ENCODE data around the gene PCDHGA6. TPM values are rescaled to one million over a fixed set of nuclear protein-coding genes. Genes with fewer than 3 reads are reported as not detected.
"Not testable (repeated sequence)": the region's sequence is repeated elsewhere in the genome, so short reads cannot be mapped to it uniquely, and the experiment has no call there.

PCDHGA6 gene
- total RNA-seq, 2 donors from 2014 or later = 0.16 to 0.29 TPM

GRCh38 chr5:141366016-141366896 is 7.4 kb upstream of the PCDHGA6 start:
- H3K4me1 Mint-ChIP-seq (ENCODE audit: low read depth) = peaks cover 15% of the 10 kb centered on the region
- DNase-seq (no peak), ATAC-seq (replicated peaks in 1 of 2) (no peak)
- peaks cover 25 to 37% of the 10 kb centered on the region in 2 donors for H3K36me3 Mint-ChIP-seq (ENCODE audit: insufficient read depth in 2 of 2)
- H3K4me3 Mint-ChIP-seq = no peak overlapping the region
- peaks cover 9 to 12% of the 10 kb centered on the region in 2 donors for H3K9me3 Mint-ChIP-seq
- H3K27ac Mint-ChIP-seq = no peak overlapping the region
- H3K27me3 Mint-ChIP-seq (ENCODE audit: low read depth) = peaks cover 89% of the 10 kb centered on the region

- Mint-ChIP-seq H3K36me3 (ENCODE audit: insufficient read depth in 2 of 2) (peaks cover 15 to 33% of the 10 kb centered on the region in 2 donors), H3K4me3 (peak within 1 kb of the TSS; percentile 83 to 92), H3K27ac (peak within 1 kb of the TSS; percentile 5), H3K9me3 (peaks cover 2 to 13% of the 10 kb centered on the region in 2 donors), H3K4me1 (ENCODE audit: low read depth) (peaks cover 13% of the 10 kb centered on the region), H3K27me3 (ENCODE audit: low read depth) (peaks cover 90% of the 10 kb centered on the region)
- ATAC-seq (replicated peaks in 1 of 2) (peak; percentile 63 to 81), DNase-seq (peak; percentile 41 to 46)
Measured at GRCh38 chr5:141369994-141370848, 3.5 kb upstream of the PCDHGA6 start, which contains the start of gene PCDHGB3. Gene PCDHGB3, plus strand, starts transcription at chr5:141370242. Its CDS starts 153 bp downstream, at chr5:141370395.

GRCh38 chr5:141371572-141372475 is 1.9 kb upstream of the PCDHGA6 start:
- peaks cover 7 to 10% of the 10 kb centered on the region in 2 donors for H3K9me3 Mint-ChIP-seq
- peaks cover 80% of the 10 kb centered on the region for H3K27me3 Mint-ChIP-seq (ENCODE audit: low read depth)
- ATAC-seq (replicated peaks in 1 of 2) = no peak
- no peak overlapping the region for H3K4me3 Mint-ChIP-seq
- H3K27ac Mint-ChIP-seq = no peak overlapping the region
- peaks cover 13 to 32% of the 10 kb centered on the region in 2 donors for H3K36me3 Mint-ChIP-seq (ENCODE audit: insufficient read depth in 2 of 2)
- peaks cover 12% of the 10 kb centered on the region for H3K4me1 Mint-ChIP-seq (ENCODE audit: low read depth)
- no peak for DNase-seq

- H3K4me1 Mint-ChIP-seq (ENCODE audit: low read depth) = peaks cover 9% of the 10 kb centered on the region
- no peak overlapping the region for H3K4me3 Mint-ChIP-seq
- DNase-seq (no peak), ATAC-seq (replicated peaks in 1 of 2) (no peak)
- H3K9me3 Mint-ChIP-seq = peaks cover 7 to 11% of the 10 kb centered on the region in 2 donors
- peaks cover 74% of the 10 kb centered on the region for H3K27me3 Mint-ChIP-seq (ENCODE audit: low read depth)
- peaks cover 13 to 29% of the 10 kb centered on the region in 2 donors for H3K36me3 Mint-ChIP-seq (ENCODE audit: insufficient read depth in 2 of 2)
- H3K27ac Mint-ChIP-seq = no peak overlapping the region
Measured at GRCh38 chr5:141374627-141375026, 936 bp downstream of the PCDHGA6 start.

- not testable (repeated sequence) for H3K27ac Mint-ChIP-seq; ATAC-seq (replicated peaks in 1 of 2); H3K4me3 Mint-ChIP-seq; H3K4me1 Mint-ChIP-seq (ENCODE audit: low read depth); DNase-seq
- Mint-ChIP-seq H3K36me3 (ENCODE audit: insufficient read depth in 2 of 2) (peaks cover 13 to 29% of the 10 kb centered on the region in 2 donors), H3K9me3 (peaks cover 7 to 11% of the 10 kb centered on the region in 2 donors), H3K27me3 (ENCODE audit: low read depth) (peaks cover 69% of the 10 kb centered on the region)
Measured at GRCh38 chr5:141375444-141376155, 1.9 kb downstream of the PCDHGA6 start.

GRCh38 chr5:141382469-141383294 is 9.0 kb downstream of the PCDHGA6 start, which contains the start of gene PCDHGA7:
Gene PCDHGA7, plus strand, starts transcription at chr5:141382742. Its CDS starts 158 bp downstream, at chr5:141382900.
- peaks cover 77% of the 10 kb centered on the region for H3K27me3 Mint-ChIP-seq (ENCODE audit: low read depth)
- H3K4me1 Mint-ChIP-seq (ENCODE audit: low read depth) = peaks cover 9% of the 10 kb centered on the region
- peak within 1 kb of the TSS; percentile 62 to 75 for H3K4me3 Mint-ChIP-seq
- ATAC-seq (replicated peaks in 1 of 2) (no peak), DNase-seq (no peak)
- H3K9me3 Mint-ChIP-seq = peaks cover 4 to 10% of the 10 kb centered on the region in 2 donors
- H3K36me3 Mint-ChIP-seq (ENCODE audit: insufficient read depth in 2 of 2) = peaks cover 12 to 26% of the 10 kb centered on the region in 2 donors
- H3K27ac Mint-ChIP-seq = no peak within 1 kb of the TSS

GRCh38 chr5:141383345-141383744 is 9.7 kb downstream of the PCDHGA6 start:
- H3K4me3 Mint-ChIP-seq = peak overlapping the region in 1 of 2 donors; percentile 75
- ATAC-seq (replicated peaks in 1 of 2) = no peak
- H3K27me3 Mint-ChIP-seq (ENCODE audit: low read depth) = peaks cover 79% of the 10 kb centered on the region

GRCh38 chr5:141384471-141385267 is 11.0 kb downstream of the PCDHGA6 start:
- Mint-ChIP-seq H3K9me3 (peaks cover 11 to 14% of the 10 kb centered on the region in 2 donors), H3K36me3 (ENCODE audit: insufficient read depth in 2 of 2) (peaks cover 15 to 40% of the 10 kb centered on the region in 2 donors), H3K27me3 (ENCODE audit: low read depth) (peaks cover 82% of the 10 kb centered on the region), H3K27ac (no peak overlapping the region), H3K4me1 (ENCODE audit: low read depth) (peaks cover 9% of the 10 kb centered on the region), H3K4me3 (no peak overlapping the region)
- DNase-seq (no peak), ATAC-seq (replicated peaks in 1 of 2) (no peak)

More at GRCh38 chr5:141383345-141383744, 9.7 kb downstream of the PCDHGA6 start:
- Mint-ChIP-seq H3K27ac (no peak overlapping the region), H3K36me3 (ENCODE audit: insufficient read depth in 2 of 2) (peaks cover 13 to 28% of the 10 kb centered on the region in 2 donors), H3K9me3 (peaks cover 5 to 12% of the 10 kb centered on the region in 2 donors), H3K4me1 (ENCODE audit: low read depth) (peaks cover 9% of the 10 kb centered on the region)
- DNase-seq = no peak

GRCh38 chr5:141387557-141388311 is 14.0 kb downstream of the PCDHGA6 start, which contains the start of gene PCDHGB4:
Gene PCDHGB4, plus strand, starts transcription at chr5:141387698. Its CDS starts 187 bp downstream, at chr5:141387885.
- Mint-ChIP-seq H3K9me3 (peaks cover 16 to 20% of the 10 kb centered on the region in 2 donors), H3K36me3 (ENCODE audit: insufficient read depth in 2 of 2) (peaks cover 24 to 45% of the 10 kb centered on the region in 2 donors), H3K4me3 (peak within 1 kb of the TSS; percentile 43 to 51), H3K27me3 (ENCODE audit: low read depth) (peaks cover 87% of the 10 kb centered on the region)
- not testable (repeated sequence) for H3K4me1 Mint-ChIP-seq (ENCODE audit: low read depth); H3K27ac Mint-ChIP-seq
- ATAC-seq (replicated peaks in 1 of 2) = peak; percentile 41 to 65
- peak in 1 of 2 donors; percentile 30 for DNase-seq

GRCh38 chr5:141388661-141389060 is 15.0 kb downstream of the PCDHGA6 start:
- Mint-ChIP-seq H3K4me3 (no peak overlapping the region), H3K9me3 (peaks cover 14 to 20% of the 10 kb centered on the region in 2 donors)

More at GRCh38 chr5:141388661-141389060, 15.0 kb downstream of the PCDHGA6 start:
- Mint-ChIP-seq H3K36me3 (ENCODE audit: insufficient read depth in 2 of 2) (peaks cover 22 to 48% of the 10 kb centered on the region in 2 donors), H3K27me3 (ENCODE audit: low read depth) (peaks cover 85% of the 10 kb centered on the region), H3K4me1 (ENCODE audit: low read depth) (peaks cover 6% of the 10 kb centered on the region), H3K27ac (no peak overlapping the region)
- ATAC-seq (replicated peaks in 1 of 2) (no peak), DNase-seq (no peak)
